Globus pallidus (tissue), 1 donor: Measurements from ENCODE around the gene CPB1.

Source experiments
- DNase-seq: peaks from one replicate; pipeline ENCODE4 v3.0.0-alpha.2; 2015; ENCODE audit warnings: low spot score

CPB1 gene

DNA sequence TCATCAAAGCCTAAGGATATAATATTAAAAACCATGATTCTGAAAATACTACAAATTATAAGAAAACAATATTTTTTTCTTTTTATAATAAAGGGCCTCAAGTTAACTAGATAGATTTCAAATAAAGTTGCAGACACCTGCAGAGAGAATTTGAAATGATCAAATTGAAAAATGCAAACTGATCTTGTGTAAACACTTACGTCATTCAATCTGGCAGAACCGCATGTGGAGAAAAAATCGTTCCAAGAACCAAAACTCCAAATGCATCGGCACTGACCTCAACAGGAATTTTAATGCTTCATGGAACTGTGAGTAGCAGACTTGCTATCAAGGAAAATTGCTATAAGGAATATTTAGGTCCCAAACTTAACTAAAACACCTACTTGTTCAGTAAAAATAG lies 54.7 kb downstream of the CPB1 start:
- peak; percentile 24 for DNase-seq

DNA sequence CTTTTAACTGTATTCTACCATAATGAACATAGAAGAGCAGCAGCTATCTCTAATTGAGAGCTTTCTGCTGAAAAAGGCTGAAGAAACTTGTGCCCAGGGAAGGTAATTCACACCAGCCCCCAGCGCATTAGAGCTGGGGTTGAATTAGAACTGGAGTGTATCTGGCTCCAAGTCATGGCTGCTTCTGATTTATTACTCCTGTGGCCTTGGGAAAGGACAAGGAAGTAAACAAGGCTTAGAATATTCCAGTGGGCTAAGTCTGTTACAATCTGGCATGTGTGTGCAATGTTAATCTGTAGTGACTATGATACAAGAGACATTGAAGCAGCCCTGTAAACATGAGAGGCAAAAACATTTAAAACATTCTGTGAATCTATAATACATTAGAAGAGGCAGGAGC lies 55.6 kb downstream of the CPB1 start:
- no peak for DNase-seq

DNA sequence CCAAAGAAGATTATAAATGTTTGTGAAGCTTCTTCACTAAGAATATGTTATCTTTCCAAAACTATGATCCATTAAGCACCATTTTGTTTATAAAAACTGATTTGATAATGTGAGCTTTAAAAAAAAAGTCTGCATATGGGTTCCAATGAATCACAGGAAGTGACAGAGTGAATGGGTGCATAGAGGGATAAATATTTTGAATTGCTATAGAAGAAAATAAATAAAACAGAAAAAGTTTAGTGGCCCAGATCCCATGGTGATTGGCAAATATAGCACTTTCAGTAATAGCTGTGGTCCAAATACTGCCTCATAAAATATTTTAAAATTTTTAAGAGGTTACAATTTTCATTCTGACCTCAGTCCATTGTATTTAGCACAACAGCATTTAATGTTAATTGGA lies 56.6 kb downstream of the CPB1 start:
- no peak for DNase-seq

DNA sequence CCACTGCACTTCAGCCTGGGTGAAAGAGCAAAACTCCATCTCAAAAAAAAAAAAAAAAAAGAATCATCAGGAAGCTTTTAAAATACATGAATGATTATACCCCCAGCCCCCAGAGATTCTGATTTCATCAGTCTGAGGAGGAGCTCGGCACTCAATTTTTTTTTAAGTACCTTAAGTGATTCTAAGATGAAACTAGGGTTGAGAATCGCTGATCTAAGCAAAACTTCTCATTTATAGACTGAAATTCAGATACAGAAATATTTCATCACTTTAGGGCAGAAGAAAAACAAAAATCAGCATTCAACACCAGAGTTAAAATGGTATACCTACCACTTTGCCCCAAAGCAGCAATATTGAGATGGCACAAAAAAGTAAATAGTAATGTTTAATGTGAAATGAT lies 62.2 kb downstream of the CPB1 start:
- DNase-seq: no peak

DNA sequence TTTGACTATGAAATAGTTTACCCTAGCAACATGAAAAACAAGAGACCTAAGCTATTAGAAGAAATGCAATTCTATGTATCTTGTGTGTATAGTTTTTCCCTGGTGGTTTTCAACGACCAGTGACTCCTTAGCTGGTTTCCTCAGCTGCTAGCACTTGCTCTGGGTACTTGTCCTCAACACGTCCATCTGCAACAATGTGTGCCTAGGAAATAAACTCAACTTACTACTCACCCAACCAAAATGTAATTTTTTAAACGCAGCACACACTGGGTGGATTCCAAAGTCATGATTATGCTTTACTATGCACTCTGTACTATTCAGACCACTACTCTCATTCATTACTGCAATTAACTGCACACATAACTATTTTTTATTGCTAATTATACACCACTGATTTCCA lies 68.5 kb downstream of the CPB1 start:
- no peak for DNase-seq

DNA sequence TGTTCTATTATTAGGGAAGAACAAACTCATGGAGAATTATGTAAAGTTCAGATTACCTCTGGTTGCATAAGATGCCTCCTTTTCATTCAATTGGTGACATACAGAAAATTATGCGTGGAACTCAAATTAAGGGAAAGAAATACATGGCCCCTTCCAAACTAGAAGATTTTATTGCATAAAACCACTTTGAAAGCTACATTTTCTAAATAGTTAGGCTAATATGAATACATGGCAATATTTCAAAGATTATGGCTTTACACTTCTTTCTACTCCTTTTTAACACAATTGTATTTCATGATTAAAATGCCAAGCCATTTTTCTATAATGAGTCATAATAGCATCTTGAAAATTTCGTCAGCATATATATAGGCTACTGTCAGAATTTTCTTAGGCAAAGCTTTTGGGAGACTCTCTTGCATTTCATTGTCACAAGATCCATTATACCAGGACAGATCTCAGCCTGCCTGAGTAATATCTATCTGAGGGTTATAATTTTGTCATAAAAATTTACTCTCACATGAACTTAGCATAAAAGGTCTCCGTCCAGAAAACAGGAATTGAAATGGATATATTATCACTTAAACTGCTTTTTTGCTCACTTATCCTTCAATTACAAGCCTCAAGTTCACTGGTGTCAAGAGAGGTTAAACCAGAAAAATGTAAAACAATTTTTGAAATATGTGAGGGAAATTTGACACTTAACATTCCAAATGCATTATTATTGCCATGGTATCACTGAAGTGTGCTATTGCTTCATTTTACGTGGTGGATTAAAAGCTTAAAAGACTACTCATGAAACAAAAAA lies 74.6 kb downstream of the CPB1 start:
- no peak for DNase-seq

DNA sequence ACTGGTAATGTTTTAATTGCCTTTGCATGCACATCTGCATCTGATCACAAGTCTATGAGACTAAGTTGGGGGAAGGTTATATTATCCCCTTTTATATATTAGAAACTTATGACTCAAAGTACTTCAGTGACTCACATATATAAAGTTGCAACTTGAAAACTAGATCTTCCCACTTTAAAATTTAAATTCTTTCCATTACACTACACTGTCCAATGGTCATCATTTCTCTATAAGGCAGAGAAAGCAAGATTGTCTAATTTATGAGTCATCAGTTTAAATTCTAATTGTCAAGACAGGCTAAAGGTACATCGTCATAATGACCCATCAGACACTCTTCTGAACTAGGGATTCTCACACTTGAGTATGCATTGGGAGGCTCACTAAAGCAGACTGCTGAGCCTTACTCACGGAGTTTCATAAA lies 75.4 kb downstream of the CPB1 start:
- DNase-seq: no peak

DNA sequence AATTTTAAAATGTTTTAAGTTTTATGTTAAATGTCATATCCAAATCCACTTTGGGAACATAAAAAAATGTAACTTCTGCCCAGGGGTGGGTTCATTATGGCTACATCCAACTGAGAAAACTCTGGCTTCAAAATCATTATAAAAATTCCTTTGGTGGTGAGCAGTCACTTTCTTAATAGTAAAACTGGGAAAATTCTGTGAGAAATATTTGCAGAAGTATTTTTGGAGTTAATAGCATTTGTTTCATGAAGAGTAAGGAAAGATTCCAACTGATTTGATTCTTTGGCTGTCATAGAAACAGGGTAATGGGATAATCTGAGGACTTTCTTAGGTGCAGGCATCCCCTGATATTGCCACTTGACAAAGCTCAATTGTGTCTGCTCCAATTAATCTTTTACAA lies 76.3 kb downstream of the CPB1 start:
- no peak for DNase-seq

DNA sequence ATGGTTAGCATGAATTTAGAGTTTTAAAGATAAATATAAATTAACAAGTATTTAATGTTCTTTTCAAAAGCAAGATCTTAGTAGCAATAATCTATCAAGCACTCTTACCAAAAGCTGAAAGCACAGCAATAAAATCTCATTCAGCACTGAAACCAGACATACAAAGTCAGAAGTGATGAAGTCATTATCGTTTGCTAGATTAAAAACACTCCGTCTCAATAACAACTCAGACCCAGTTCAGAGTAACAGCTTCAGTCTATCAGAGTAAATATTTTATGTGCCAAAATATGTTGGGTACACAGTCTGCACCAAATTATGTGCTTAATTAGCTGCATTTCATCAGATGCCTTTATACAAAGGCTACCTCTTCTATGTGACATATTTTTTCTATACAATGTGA lies 79.1 kb downstream of the CPB1 start:
- no peak for DNase-seq
